T-helper 1 cell (primary cell): ENCODE measurements around the gene SDC4.

Experiments
- DNase-seq, 5 donors: peaks; one replicate each; pipeline ENCODE4 v3.0.0-alpha.2; 2012 to 2020
- total RNA-seq, 4 donors: gene quantifications; one replicate each; lab custom pipeline; 2026; lab: John Stamatoyannopoulos, UW

The SDC4 gene
- total RNA-seq: 2.9 to 11.4 (median 5.6) reads per million in 4 donors

- DNase-seq: peak; percentile 47 to 67 (median 59)
Observed at GRCh38 chr20:45347936-45348778, at the start of gene SDC4. Gene SDC4 (minus strand): TSS chr20:45348424. CDS start chr20:45348384, 40 bp downstream.

GRCh38 chr20:45395114-45395415, 46.8 kb upstream of the SDC4 start:
- no peak for DNase-seq

- no peak for DNase-seq
Observed at GRCh38 chr20:45394221-45395113, 46.2 kb upstream of the SDC4 start.

- DNase-seq: no peak
Observed at GRCh38 chr20:45392733-45393132, 44.5 kb upstream of the SDC4 start.

- DNase-seq: no peak
Observed at GRCh38 chr20:45391559-45391958, 43.3 kb upstream of the SDC4 start.

- no peak for DNase-seq
Observed at GRCh38 chr20:45390931-45391330, 42.7 kb upstream of the SDC4 start.

- no peak for DNase-seq
Observed at GRCh38 chr20:45387274-45387673, 39.0 kb upstream of the SDC4 start.

GRCh38 chr20:45378191-45378590, 30.0 kb upstream of the SDC4 start, which contains the start of gene TP53TG5:
Gene TP53TG5 (minus strand): TSS chr20:45378325. CDS start chr20:45378236, 89 bp downstream.
- DNase-seq: no peak

GRCh38 chr20:45377269-45377668, 29.0 kb upstream of the SDC4 start:
- no peak for DNase-seq

- DNase-seq: no peak
Observed at GRCh38 chr20:45374966-45375365, 26.7 kb upstream of the SDC4 start.

- DNase-seq: no peak
Observed at GRCh38 chr20:45374101-45374467, 25.9 kb upstream of the SDC4 start.

- peak; percentile 74 to 87 (median 84) for DNase-seq
Observed at GRCh38 chr20:45373353-45374100, 25.3 kb upstream of the SDC4 start.

GRCh38 chr20:45372646-45373352, 24.6 kb upstream of the SDC4 start:
- DNase-seq: no peak

- DNase-seq: no peak
Observed at GRCh38 chr20:45372241-45372640, 24.0 kb upstream of the SDC4 start.

GRCh38 chr20:45370571-45371160, 22.4 kb upstream of the SDC4 start:
- no peak for DNase-seq

GRCh38 chr20:45368221-45368980, 20.2 kb upstream of the SDC4 start:
- peak in 3 of 5 donors; percentile 14 to 70 (median 32) for DNase-seq

- DNase-seq: no peak
Observed at GRCh38 chr20:45367126-45367525, 18.9 kb upstream of the SDC4 start.

- DNase-seq: no peak
Observed at GRCh38 chr20:45366631-45367030, 18.4 kb upstream of the SDC4 start.

GRCh38 chr20:45366192-45366591, 18.0 kb upstream of the SDC4 start:
- no peak for DNase-seq

- no peak for DNase-seq
Observed at GRCh38 chr20:45365444-45365970, 17.3 kb upstream of the SDC4 start.
